Left ventricle myocardium inferior (tissue), 1 donor: ENCODE data around the gene PASK. TPM values are rescaled to one million over a fixed set of nuclear protein-coding genes. Genes with fewer than 3 reads are reported as not detected.

ENCODE experiments used
- DNase-seq: peaks from one replicate; pipeline ENCODE4 v3.0.0-alpha.2; 2020
- H3K27ac ChIP-seq: fragments of 200-600 bp; replicated peaks from 2 replicates; pipeline ENCODE4 v1.8.0; 2021
- H3K27me3 ChIP-seq: fragments of 200-600 bp; 2 replicates; pipeline ENCODE4 v1.8.0; 2021; ENCODE audit warnings: low read depth
- H3K36me3 ChIP-seq: fragments of 200-600 bp; 2 replicates; pipeline ENCODE4 v1.8.0; 2021
- H3K4me1 ChIP-seq: fragments of 200-600 bp; 2 replicates; pipeline ENCODE4 v1.8.0; 2021
- H3K4me3 ChIP-seq: fragments of 200-600 bp; 2 replicates; pipeline ENCODE4 v1.8.0; 2021; ENCODE audit warnings: mild to moderate bottlenecking, moderate library complexity
- H3K9me3 ChIP-seq: fragments of 200-600 bp; replicated peaks from 2 replicates; pipeline ENCODE4 v1.8.0; 2021
- CTCF ChIP-seq: fragments of 200-600 bp; IDR thresholded peaks from 2 replicates; pipeline ENCODE4 v1.8.0; 2021; ENCODE audit warnings: antibody characterized with exemption, mild to moderate bottlenecking, borderline replicate concordance
- intact Hi-C: fragments of 100-400 bp; cut with micrococcal nuclease; formaldehyde crosslinking; loops from one replicate; pipeline ENCODE4 v1.11.0; 2022
- total RNA-seq: library from RNA; stranded (reverse); fragmentation: NEBNext Ultra II Directional; extraction: Animal tissue kit (Norgen Biotek cat#: 25700); gene quantifications from one replicate; pipeline ENCODE4 v1.2.1, GENCODE V29; 2021
- donor health status: DM: no; HTN: yes; CAD: no; lungs with severe emphysema.

PASK gene
- total RNA-seq, 1 donor from 2014 or later: 3.4 TPM

GRCh38 chr2:241157841-241158545, 8.7 kb upstream of the PASK start:
- intact Hi-C loops: no loop called here
- Histone ChIP-seq H3K4me3 (no peak overlapping the region), H3K36me3 (peaks cover 64% of the 10 kb centered on the region), H3K9me3 (no peaks in the 10 kb centered on the region), H3K27me3 (no peaks in the 10 kb centered on the region), H3K4me1 (peaks cover 18% of the 10 kb centered on the region), H3K27ac (no peak overlapping the region)
- no peak for DNase-seq
- no peak for TF ChIP-seq CTCF

- H3K36me3 ChIP-seq: peaks cover 63% of the 10 kb centered on the region
- no peak for DNase-seq
- H3K27ac ChIP-seq: no peak overlapping the region
- no peaks in the 10 kb centered on the region for H3K9me3 ChIP-seq
- H3K27me3 ChIP-seq: no peaks in the 10 kb centered on the region
- peaks cover 9% of the 10 kb centered on the region for H3K4me1 ChIP-seq
- intact Hi-C loops: no loop called here
- H3K4me3 ChIP-seq: no peak overlapping the region
- no peak for TF ChIP-seq CTCF
Observed at GRCh38 chr2:241156971-241157441, 7.7 kb upstream of the PASK start.

- Histone ChIP-seq H3K4me3 (no peak overlapping the region), H3K27me3 (no peaks in the 10 kb centered on the region), H3K27ac (no peak overlapping the region), H3K36me3 (peaks cover 63% of the 10 kb centered on the region), H3K9me3 (no peaks in the 10 kb centered on the region), H3K4me1 (peaks cover 7% of the 10 kb centered on the region)
- intact Hi-C loops: no loop called here
- DNase-seq: no peak
- TF ChIP-seq CTCF: no peak
Observed at GRCh38 chr2:241155936-241156335, 6.7 kb upstream of the PASK start.

- H3K9me3 ChIP-seq: no peaks in the 10 kb centered on the region
- H3K4me3 ChIP-seq: no peak overlapping the region
- no peaks in the 10 kb centered on the region for H3K27me3 ChIP-seq
- H3K27ac ChIP-seq: no peak overlapping the region
- no peak for DNase-seq
- H3K4me1 ChIP-seq: peaks cover 14% of the 10 kb centered on the region
- no peak for TF ChIP-seq CTCF
- H3K36me3 ChIP-seq: peaks cover 55% of the 10 kb centered on the region
- intact Hi-C loops: no loop called here
Observed at GRCh38 chr2:241154915-241155314, 5.6 kb upstream of the PASK start.

GRCh38 chr2:241153616-241154015, 4.3 kb upstream of the PASK start:
- intact Hi-C loops: no loop called here
- Histone ChIP-seq H3K36me3 (peaks cover 42% of the 10 kb centered on the region), H3K4me3 (no peak overlapping the region), H3K27ac (no peak overlapping the region), H3K27me3 (no peaks in the 10 kb centered on the region), H3K4me1 (peaks cover 25% of the 10 kb centered on the region), H3K9me3 (no peaks in the 10 kb centered on the region)
- no peak for TF ChIP-seq CTCF
- DNase-seq: no peak
